ELR (cell line): ENCODE data around the gene PDPK1.
"Not testable (repeated sequence)": the region's sequence is repeated elsewhere in the genome, so short reads cannot be mapped to it uniquely, and the experiment has no call there.

Experiments used
- DNase-seq: peaks from one replicate; pipeline ENCODE4 v3.0.0-alpha.2; 2015; ENCODE audit warnings: low read depth

PDPK1 gene

DNA sequence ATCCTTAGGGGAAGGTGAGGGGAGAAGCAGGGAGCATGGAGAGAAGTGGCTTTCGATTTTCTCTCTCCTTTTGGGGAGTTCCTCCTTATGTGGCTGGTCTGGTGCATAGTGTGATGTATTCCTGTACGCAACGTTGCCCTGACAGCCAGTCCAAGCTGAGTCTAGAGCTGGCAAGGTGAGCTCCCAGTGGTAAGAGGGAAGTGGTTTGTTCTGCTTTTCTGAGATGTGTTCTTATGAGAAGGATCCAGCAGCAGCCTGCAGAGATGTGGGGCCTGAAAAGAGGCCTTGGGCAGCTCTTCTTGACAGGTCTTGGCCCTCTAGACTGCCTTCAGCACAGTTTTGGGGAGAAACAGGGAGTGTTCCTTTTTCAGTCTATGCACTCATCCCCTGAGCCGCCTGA lies 3.1 kb downstream of the PDPK1 start:
- not testable (repeated sequence) for DNase-seq

DNA sequence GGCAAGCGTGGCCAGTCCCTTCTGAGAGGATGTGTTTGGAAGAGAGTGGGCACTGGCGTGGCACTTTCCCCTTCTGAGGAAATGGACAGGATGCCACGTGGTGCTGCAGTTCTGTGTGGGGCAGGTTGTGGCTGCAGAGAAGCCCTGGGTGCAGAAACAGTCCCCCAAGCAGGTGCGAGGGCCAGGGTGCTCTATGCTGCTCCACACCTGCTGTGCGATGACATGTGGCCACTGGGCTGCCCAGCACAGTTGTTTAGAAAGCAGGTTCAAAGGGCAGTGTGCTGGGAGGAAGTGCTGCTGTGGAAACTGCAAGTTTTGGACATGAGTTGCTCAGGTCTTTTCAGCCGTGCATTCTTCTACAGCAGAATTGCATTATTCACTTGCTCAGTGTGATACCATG lies 3.6 kb downstream of the PDPK1 start:
- DNase-seq = peak; percentile 15

DNA sequence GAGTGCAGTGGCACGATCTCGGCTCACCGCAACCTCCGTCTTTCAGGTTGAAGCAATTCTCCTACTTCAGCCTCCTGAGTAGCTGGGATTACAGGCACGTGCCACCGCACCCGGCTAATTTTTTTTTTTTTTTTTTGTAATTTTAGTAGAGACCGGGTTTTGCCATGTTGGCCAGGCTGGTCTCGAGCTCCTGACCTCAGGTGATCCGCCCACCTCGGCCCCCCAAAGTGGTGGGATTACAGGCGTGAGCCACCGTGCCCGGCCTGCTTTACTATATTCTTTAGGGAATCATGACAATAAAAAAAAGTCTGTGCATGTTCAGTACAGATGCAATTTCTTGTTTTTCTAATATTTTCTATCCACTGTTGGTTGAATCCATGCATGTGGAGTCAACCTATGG lies 6.0 kb downstream of the PDPK1 start:
- not testable (repeated sequence) for DNase-seq

DNA sequence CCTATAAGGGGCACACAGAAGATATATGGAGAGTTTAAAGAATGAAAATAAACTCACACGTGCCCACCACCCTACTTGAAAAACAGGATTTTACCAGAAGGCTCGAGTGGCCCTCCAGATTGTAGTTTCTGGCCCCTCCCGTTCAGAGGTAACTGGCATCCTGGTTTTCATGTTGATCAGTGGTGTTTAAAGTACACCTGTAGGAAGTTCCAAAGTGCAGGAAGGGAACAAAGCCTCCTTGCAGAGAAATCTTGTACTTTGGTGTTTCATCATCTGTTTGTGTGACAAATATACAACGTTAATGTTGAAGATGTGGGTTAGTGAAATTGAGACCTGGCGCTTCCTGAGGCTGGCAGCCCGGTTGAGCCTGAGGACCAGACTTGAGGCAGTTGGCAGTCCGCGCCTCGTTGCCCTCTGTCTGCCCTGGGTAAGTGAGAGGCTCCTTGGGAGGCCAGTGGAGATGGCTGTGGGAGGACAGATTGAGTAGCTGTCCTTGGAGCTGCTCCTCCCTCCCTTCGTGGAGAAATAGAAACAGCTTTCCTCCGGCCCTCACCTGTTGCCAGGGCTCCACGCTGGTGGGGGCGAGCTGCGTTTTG lies 12.6 kb downstream of the PDPK1 start:
- not testable (repeated sequence) for DNase-seq

DNA sequence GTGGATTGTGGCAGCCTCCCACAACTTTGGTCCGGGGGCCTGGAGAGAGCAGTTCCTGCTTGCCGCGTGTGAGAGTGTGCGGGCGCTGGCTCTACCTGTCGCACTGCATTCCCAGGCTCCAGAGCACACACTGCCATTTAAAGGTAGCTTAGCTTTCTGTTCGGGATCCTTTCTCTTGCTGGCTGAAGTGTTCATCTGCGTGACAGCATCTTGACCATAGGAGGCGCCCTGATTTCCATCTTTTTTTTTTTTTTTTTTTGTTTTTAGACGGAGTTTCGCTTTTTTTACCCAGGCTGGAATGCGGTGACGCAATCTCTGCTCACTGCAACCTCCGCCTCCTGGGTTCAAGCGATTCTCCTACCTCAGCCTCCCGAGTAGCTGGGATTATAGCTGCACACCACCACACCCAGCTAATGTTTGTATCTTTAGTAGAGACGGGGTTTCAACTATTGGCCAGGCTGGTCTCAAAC lies 13.6 kb downstream of the PDPK1 start:
- not testable (repeated sequence) for DNase-seq

DNA sequence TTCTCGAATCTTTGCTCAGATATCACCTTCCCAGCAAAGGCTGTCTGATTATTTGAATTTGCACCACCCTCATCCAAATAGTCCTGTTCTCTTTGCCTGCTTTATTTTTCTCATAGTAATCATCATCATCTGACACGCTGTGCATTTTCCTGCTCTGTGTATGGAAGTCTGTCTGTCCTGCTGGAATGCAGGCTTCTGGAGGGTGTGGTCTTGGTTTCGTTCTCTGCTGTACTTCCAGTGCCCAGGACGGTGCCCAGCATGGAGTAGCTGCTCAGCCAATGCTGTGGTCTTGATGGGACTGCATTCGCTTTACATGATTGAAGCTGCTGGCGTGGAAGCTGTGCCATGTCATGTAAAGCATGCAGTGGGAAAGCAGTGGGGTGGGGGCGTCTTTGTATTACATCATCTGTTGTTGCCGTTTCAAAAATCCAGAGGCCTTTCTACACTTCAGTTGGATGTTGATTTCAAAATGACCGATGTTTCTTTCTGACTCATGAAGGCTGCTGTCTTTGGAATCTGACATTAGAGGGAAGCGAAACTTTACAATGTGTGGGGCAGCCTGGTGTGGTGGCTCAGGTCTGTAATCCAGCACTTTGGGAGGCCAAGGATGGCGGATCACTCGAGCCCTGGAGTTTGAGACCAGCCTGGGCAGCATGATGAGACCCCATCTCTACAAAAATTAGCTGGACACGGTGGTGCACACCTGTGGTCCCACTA lies 17.0 kb downstream of the PDPK1 start:
- DNase-seq = not testable (repeated sequence)

DNA sequence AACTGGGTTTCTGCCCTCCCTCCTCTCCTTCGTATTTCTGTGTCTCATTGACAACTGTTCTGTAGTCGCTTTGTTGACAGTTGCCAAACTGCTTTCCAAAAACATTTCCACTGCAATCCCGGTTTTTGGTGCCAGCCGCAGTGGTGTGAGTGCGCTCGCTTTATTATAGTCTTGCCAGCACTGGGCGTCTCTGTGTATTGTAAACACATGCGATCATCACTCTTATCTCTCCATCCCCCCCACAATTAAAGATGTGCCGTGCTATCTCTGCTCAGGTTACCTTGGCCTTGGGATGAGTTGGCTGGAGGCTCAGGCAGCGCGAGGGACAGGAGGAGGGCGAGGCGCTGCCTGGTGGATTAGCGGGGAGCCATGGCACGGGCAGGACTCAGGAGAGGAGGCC lies 19.3 kb downstream of the PDPK1 start:
- not testable (repeated sequence) for DNase-seq

DNA sequence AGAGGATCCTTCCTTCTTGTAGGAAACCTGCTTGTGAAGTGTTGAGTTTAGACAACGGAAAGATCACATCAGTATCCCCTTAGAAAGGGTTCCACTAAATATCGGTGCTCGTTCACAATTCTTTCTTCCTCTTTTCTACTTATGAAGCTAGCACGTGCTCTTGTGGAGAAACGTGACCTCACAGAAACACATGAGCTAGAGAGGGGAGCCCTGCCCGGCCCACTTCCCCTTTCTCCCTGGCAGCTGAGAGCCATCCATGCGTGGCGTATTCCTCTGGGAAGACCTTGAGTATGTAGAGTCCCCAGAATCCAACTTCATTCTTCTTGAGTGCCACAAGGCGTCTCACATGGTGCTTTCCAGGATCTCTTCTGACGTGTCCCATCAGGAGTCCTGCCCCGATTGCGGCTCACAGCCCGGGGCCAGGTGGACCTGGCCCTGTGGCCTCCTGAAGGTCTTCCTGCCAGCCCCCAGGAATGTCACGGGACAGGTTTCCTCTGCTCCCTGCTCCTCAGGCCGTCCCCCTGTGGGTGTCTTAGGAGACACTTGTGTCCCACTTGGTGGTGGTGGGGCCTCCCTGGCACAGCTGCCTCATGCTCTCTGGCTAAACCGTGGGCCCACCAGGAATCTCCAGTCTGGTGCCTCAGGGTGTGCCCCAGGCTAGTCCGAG lies 22.4 kb downstream of the PDPK1 start:
- not testable (repeated sequence) for DNase-seq

DNA sequence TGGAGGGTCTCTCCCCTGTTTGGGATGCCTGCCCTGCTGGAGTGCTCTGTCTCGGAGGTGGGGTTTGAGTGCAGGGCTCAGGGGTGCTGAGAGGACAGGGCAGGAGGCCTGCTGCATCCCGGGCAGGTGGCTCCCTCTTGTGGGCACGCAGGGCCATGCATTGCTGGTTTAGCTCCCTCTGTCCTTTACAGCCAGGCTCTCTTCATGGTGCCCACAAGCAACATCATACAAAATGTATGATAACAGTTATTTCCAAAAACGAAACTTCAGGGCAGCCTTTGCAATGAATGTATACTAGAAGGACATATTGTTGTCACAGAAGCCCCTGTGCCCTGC lies 22.9 kb downstream of the PDPK1 start:
- DNase-seq = not testable (repeated sequence)

DNA sequence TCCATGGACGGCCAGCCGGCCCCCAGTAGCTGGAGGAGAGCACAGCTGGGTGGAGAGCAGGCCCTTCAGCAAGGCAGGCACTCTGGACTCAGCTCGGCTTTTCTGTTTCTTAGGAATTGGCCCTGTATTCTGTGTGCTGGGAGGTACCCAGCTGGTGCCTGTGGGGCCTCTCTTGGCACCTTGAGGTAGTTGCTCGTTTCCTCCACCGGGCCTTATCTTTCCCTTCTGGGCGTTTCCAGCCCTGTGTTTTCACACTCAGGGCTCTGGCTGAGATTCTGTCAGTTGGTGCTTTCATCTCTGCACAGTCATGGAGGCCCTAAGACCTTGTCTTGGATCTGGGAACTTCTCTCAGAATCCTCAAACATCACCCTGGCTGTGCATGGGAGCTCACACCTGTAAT lies 29.7 kb downstream of the PDPK1 start:
- not testable (repeated sequence) for DNase-seq

DNA sequence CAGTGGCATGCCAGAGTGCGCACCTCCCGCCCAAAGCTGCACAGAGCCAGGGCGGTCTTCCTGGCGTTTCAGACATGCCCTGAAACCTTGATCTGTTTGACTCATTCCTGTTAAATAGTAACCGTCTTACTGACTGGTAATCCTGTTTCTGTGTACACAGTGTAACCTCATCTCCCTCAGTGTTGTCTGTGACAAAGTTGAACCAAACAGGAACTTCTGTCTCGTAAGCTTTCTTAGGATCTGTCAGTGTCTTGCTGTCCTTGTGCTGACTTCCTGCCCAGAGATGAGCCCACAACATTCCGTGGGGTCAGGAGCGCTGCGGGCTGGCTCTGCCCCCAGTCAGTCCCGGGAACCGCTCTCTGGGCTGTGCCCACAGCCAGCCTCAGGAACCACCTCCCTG lies 30.8 kb downstream of the PDPK1 start:
- not testable (repeated sequence) for DNase-seq

DNA sequence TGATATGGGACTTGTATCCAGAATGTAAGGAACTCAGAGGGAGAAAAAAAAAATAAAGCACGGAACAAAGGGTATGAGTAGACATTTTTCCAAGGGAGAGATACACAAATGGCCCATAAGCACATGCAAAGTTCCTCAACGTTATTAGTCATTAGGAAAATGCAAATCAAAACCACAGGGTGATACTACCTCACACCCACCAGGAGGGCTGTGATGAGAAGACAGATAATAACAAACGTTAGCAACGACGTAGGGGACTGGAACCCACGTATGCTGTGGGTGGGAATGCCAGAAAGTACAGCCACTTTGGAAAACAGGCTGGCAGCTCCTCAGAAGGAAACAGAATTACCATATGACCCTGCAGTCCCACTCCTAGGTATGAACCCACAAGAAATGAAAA lies 34.9 kb downstream of the PDPK1 start:
- DNase-seq = not testable (repeated sequence)

DNA sequence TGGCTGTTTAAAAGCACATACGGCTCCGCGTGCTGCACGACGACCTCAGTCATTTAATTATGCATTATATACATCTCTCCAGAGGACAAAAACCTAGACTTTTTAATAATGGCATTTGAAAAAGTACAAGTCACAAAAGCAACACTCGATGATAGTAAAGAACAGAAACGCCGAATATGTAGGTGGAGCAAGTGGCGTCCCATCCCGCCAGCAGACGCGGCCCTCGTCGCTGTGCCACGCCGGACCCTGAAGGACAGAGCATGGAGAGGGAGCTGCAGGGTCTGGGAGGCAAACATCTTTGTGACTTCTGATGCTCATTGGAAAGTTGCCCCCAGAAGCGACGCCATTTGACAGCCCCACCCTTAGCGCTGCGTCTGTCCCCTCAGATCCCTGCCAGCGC lies 38.0 kb downstream of the PDPK1 start:
- DNase-seq = not testable (repeated sequence)

DNA sequence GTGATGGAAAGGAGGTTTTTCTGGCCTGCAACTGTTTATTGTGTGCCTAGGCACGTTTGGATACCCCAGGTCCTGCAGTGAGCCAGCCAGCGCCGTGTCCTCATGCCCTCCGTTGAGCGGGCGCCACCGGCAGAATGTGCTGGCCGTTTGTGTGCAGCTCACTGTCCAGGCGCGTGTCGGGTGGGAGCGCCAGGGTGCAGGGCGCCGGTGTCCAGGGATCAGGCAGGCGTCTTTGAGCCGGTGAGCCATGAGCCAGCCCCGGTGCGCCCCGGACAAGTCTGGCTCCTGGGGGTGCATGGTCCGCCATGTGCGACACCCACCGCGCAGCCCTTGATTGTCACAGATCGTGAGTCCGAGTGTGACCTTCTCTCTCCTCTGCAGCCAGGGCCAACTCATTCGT lies 39.2 kb downstream of the PDPK1 start:
- DNase-seq = not testable (repeated sequence)

DNA sequence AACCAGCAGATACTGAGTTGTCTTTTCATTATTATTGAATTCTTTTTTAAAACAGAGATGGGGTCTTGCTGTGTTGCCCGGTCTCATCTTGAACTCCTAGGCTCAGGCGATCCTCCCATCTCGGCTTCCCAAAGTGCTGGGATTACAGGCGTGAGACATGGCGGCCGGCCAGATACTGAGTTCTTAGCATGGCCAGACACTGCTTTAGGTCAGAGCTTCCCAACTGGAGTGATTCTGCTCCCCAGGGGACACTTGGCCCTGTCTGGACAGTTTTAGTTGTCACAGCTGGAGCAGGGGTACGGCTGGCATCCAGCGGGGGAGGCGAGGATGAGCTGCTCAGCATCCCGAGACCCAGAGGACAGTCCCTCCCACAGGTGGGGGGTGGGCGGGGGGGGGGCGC lies 41.1 kb downstream of the PDPK1 start:
- not testable (repeated sequence) for DNase-seq

DNA sequence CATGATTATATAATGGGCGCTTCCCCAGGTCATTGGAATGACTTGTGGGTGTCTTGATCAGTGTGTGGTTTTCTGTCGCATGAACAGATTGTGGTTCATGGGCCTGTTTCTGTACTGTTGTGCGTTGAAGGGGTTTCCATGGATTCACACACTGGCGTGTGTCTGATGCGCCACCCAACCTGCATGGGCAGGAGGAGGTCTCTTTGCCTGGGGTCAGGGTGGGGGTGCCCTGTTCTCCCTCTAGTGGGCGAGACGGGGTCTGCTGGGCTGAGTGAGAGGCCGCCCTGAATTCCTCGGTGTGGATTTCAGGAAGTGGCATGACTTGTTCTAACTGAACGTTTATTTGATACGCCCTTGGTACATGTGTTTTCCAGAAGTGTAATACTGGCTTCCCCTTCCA lies 42.3 kb downstream of the PDPK1 start:
- DNase-seq = peak; percentile 23

DNA sequence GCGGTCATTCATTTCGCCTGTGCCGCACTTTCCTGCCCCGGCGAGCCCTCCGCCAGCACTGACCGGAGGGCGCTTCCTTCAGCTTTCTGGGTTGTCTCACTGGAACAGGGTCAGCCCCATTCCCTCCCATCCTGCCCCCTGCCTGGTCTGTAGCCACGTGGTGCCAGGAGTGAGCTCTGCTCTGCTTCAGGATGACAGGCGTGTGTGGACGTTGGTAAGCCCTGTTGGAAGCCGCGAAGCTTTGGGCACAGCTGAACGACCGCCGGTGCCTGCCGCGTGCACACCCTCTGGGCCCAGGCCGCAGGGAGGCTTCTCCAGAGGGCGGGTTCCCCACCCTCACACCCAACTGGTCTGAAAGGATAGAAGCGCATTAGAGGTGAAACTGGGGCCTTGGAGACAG lies 43.0 kb downstream of the PDPK1 start:
- not testable (repeated sequence) for DNase-seq

DNA sequence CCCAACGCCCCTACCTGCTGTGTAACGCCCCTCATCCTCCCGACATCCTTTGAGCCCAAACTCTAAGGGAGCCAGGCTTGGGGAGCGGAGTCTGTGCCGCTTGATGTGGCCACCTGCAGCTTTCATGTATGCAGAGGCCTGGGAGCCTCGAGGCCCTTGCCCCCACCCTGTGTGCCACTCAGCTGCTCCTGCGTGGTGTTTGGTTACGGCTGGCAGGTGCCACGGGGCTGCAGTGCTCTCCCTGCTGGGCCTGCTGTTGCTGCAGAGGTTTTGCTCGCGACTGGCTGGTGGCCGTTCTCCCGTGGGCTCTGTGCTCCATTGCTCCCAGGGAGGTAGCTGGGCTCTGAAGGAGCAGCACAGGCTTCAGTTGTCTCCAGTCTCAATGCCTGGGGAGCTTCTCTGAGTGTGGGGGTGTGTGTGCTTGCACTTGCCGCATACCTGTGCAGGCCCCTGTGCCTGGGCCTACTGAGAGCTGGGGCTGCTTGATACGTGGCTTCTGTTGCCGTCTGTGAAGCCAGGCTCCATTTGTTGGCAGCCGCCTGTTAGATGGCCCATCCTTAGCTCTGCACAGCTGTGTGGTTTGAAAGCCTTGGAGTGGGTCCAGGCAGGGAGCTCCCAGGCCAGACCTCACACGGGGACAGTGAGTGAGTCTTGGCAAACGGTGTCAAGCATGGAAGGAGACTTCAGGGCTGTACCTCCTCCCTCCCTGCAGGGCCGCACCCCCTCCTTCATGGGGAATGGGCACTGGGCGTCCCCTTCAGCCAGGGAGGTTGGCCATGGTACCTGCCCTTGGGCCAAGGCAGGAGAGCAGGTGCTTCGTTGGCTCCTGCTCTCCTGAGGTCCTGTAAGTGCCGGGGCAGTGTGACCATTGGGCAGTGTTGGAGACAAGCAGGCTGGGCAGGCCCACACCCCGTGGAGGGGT lies 47.2 kb downstream of the PDPK1 start:
- DNase-seq = no peak

DNA sequence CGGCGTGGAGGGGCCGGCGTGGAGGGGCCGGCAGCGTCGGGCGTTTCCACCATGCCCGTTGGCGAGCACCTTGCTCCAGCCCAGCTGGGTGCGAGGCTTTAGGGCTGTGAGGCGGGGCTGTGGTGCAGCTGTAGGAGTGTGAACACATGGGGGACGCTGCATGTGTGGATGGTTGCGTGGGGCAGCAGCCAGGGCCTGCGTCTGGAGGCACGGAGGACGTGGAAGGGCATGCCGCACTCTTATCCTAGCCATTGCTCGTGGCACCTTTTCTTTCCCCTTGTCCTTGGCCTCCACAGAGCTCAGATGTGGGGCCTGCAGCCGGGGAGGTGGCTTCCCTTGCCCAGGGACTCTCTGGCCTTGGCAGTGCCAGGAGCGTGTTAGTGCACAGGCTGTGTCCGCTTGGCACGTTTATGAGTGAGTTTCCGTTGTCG lies 47.8 kb downstream of the PDPK1 start:
- DNase-seq = no peak

DNA sequence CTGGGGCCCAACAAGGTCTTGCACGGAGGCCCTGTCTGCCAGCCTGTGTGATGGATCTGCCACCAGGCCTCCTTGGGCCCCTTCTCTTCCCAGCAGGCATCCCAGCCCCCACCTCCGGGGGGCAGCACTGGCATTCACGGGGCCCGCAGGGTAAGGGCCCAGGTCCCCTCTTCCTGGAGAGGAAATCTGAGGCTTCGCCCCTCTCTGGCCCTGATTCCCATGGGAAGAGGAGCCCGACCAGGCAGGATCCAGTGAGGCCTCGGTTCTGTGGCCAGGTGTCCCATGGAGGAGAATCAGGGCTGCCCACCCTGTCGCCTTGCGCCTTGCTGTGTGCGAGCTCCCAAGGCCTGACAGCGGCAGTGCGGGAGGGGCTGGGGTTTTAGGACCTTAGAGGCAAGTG lies 48.4 kb downstream of the PDPK1 start:
- DNase-seq = no peak

DNA sequence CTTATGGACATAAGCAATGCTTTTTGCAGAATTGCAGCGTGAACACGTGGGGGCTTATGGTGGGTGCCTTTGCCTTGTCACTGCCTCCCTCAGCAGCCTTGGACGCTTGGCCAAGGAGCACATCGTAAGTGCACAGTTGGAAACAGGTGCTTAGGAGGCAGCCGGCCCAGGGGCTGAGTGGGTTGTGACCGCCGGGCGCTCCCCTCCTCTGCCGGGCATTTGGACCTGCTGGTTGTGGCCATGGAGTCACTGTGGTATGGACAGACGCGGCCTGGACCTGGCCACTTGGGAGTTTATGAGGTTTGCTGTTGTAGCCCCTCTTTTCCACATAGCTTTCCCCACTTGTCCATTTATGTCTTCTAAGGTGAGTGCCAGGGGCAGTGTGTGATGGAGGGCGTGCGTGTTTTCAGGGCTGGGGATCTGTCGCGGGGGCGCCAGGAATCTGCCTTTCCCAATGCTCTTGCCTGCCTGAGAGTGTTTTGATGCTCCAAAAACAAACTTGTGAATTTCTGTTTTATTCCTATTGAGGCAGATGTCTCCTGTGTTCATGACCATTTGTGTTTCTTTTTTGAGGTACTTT lies 49.2 kb downstream of the PDPK1 start:
- no peak for DNase-seq
